Coronary artery (tissue), 2 donors: ENCODE results near the gene BHMT.

ENCODE experiments used
- DNase-seq: peaks from one replicate; pipeline ENCODE4 v3.0.0-alpha.2; 2017; ENCODE audit warnings: low spot score
- H3K27ac ChIP-seq, 2 donors: fragments of 200-600 bp; sonication (generic); one replicate each; pipeline ENCODE4 v1.5.1; 2016 to 2019
- H3K4me3 ChIP-seq: fragments of 200-600 bp; sonication (generic); 2 replicates; pipeline ENCODE4 v1.5.1; 2016; ENCODE audit warnings: mild to moderate bottlenecking, moderate library complexity
- TF ChIP-seq, protein P1 (sequence below): fragments of 200-600 bp; sonication (generic); IDR thresholded peaks from one replicate; pipeline ENCODE4 v1.5.1; 2019; ENCODE audit warnings: antibody characterized with exemption

The BHMT gene

DNA sequence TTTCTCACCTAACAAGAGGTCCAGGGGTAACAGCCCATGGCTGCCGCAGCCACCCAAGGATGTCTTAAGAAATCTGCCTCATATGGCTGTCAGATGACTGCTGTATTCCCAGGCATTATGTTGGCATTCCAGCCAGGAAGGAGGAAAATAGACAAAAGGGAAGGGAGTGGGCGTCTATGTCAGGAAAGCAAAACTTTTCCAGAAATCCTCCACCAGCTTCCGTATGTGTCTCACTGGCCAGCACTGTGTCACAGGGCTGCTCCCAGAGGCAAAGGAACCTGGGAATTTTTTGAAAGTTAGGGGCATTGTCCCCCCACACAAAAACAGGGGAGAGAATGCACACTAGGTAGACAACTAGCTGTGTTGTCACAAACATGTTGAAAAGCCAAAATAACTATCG is 34.8 kb upstream of the BHMT start:
- no peak for DNase-seq
- no peak overlapping the region for H3K4me3 ChIP-seq
- no peak overlapping the region for H3K27ac ChIP-seq
- TF ChIP-seq, protein P1, sequence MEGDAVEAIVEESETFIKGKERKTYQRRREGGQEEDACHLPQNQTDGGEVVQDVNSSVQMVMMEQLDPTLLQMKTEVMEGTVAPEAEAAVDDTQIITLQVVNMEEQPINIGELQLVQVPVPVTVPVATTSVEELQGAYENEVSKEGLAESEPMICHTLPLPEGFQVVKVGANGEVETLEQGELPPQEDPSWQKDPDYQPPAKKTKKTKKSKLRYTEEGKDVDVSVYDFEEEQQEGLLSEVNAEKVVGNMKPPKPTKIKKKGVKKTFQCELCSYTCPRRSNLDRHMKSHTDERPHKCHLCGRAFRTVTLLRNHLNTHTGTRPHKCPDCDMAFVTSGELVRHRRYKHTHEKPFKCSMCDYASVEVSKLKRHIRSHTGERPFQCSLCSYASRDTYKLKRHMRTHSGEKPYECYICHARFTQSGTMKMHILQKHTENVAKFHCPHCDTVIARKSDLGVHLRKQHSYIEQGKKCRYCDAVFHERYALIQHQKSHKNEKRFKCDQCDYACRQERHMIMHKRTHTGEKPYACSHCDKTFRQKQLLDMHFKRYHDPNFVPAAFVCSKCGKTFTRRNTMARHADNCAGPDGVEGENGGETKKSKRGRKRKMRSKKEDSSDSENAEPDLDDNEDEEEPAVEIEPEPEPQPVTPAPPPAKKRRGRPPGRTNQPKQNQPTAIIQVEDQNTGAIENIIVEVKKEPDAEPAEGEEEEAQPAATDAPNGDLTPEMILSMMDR: no peak

DNA sequence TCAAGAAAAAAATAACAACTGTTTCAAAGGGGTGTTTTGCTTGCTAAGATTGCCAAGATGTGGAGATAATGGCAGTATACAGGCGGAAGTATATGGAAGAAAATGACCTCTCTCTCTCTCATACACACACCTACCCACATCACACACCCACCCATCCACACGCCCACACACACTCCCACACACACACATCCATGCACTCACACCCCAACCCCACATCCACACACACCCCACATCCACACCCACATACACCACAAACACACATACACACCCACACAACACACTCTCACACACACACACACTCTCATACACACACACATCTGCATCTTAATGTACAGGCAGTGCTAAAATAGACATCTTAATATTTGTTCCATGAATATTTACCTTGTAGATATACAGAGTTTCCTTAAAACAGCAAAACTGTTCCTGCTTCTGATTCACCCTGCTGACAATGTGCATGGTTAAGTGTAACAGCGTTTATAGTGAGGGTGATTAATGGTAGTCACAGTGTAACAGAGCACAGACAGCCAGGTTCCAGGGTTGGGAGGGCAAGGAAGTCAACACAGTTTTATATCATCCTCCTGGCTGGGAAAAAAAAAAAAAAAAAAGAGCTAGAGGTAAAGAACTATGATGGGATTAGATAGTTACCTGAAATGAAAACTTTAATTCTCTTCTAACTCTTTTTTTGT is 33.8 kb upstream of the BHMT start:
- TF ChIP-seq, protein P1: no peak
- H3K4me3 ChIP-seq: no peak overlapping the region
- DNase-seq: no peak
- H3K27ac ChIP-seq: no peak overlapping the region

DNA sequence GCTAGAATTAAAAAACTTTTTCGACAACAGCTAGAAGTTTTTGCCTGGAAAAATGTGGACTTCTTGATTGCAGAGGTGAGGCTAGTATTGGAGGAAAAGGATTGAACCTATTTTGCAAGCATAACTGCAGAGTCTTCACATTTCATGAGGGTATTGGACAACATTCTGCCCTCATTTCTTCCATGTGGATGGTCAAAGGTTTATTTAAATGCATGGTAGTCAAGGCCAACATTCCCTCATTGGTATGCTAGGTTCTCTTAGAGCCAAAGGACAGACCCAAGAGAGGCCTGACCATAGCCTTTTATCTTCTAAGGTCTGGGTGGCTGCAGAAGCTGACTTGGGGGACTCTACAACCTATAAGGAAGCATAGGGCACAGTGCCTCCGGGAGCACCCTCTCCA is 30.8 kb upstream of the BHMT start:
- Histone ChIP-seq H3K27ac (no peak overlapping the region), H3K4me3 (no peak overlapping the region)
- no peak for DNase-seq
- TF ChIP-seq, protein P1: no peak

DNA sequence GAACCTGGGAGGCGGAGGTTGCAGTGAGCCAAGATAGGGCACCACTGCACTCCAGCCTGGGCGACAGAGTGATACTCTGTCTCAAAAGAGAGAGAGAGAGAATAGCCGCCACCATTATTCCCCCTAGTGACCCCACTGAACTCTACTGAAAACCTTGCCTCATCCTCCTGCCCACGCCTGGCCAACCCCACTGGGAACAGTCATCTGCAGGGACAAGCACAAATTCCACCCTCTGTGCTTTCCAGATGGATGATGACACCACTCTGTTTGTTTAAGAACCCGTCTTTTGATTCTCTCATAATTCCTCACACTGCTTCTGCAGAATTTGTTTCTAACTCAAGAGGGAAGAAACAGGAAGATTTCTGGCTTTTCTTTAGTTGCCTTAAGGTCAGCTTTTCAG is 29.8 kb upstream of the BHMT start:
- DNase-seq: no peak
- Histone ChIP-seq H3K4me3 (no peak overlapping the region), H3K27ac (no peak overlapping the region)
- TF ChIP-seq, protein P1: no peak

DNA sequence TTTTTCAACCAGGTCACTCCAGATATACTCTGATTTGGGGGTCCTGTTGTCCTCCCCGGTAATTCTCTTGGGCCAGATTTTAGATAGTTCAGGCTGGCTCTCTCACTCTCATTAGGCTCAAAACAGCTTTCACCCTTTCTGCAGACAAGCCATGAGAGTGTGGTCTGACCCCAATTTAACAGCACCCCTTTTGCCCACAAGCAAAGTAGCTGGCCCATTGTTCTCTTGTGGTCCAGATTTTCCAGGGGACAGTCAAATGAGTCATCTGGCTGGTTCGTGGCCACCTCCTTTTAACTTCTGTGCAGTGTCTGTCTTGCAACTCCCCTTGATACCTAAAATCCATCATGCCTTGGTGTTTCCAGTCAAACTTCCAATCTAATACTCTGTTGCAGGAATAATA is 25.5 kb upstream of the BHMT start:
- Histone ChIP-seq H3K4me3 (no peak overlapping the region), H3K27ac (no peak overlapping the region)
- no peak for DNase-seq
- TF ChIP-seq, protein P1: no peak

DNA sequence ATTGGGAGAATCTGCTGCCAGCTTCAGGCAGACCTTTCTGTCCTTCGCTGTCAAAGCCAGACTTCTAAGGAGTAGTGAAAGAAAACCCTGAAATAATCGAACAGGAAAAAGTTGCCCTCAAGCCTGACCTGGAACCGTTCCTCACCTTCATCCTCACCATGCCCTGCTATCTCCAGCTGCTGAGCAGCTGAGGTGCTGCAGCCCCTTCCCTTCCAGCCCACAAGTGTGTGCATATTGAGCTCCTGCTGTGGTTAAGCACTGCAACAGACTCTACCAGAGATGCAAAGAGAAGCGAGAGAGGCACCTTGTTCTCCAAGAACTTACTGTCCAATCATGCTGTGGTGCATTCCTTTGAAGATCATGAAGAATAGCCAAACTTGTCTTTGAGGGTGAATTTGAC is 23.1 kb upstream of the BHMT start:
- DNase-seq: no peak
- Histone ChIP-seq H3K4me3 (no peak overlapping the region), H3K27ac (no peak overlapping the region)
- TF ChIP-seq, protein P1: no peak

DNA sequence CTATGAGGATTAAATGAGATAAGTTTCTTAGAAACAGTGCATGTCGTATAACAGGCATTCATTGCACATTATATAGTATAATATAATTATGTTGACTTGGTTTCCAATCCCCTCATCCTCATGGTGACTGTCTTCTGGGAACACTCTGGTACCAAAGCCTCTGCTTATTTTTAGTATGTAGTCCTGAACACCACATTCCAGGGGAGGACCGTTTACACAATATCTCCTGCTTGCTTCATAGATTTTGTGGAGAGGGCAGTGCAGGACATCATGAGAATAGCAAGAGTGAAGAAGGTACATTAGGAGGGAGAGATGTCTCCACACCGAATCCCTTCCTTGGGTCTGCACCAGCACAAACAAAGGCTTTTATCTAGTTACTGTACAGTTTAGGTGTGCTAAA is 20.5 kb upstream of the BHMT start:
- DNase-seq: no peak
- TF ChIP-seq, protein P1: no peak
- Histone ChIP-seq H3K4me3 (no peak overlapping the region), H3K27ac (no peak overlapping the region)
